AG04449 (cell line): ENCODE results near the gene SERPINF2.

Experiments used
- CTCF ChIA-PET: fragments of 350-600 bp; formaldehyde crosslinking; extraction: SDS; loops from one replicate; lab custom pipeline; 2021; ENCODE audit warnings: antibody characterized with exemption; lab: Yijun Ruan, JAX
- POLR2A ChIA-PET: fragments of 400-600, 350-600 bp; formaldehyde crosslinking; extraction: SDS; loops from one replicate; lab custom pipeline; 2020; ENCODE audit warnings: antibody characterized with exemption, inconsistent platforms; lab: Yijun Ruan, JAX
- DNase-seq: peaks from one replicate; pipeline ENCODE4 v3.0.0-alpha.2; 2010; ENCODE audit warnings: low read depth, low spot score
- H3K4me3 ChIP-seq: 2 replicates; pipeline ENCODE4 v1.5.1; 2011; ENCODE audit warnings: low read depth, mild to moderate bottlenecking, control low read depth, low read length
- CTCF ChIP-seq: IDR thresholded peaks from one replicate; pipeline ENCODE4 v1.5.1; 2011; ENCODE audit warnings: mild to moderate bottlenecking, moderate library complexity, low read length, control low read depth, inconsistent platforms; ENCODE audit not compliant: insufficient read depth; ENCODE audit errors: missing control alignments

Gene SERPINF2

DNA sequence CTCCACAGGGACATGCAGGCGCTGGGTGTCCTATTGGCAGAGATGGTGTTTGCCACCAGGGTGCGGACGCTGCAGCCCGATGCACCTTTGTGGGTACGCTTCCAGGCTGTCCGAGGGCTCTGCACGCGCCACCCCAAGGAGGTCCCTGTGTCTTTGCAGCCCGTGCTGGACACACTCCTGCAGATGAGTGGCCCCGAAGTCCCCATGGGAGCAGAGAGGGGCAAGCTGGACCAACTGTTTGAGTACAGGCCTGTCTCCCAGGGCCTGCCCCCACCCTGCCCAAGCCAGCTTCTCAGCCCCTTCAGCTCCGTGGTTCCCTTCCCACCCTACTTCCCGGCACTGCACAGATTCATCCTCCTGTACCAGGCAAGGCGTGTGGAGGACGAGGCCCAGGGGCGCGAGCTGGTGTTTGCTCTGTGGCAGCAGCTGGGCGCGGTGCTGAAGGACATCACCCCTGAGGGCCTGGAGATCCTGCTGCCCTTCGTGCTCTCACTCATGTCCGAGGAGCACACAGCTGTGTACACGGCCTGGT lies 15.3 kb upstream of the SERPINF2 start:
- CTCF ChIA-PET: no interaction called here
- POLR2A ChIA-PET: interaction anchor here (0.8 to 1.7 kb wide), 2 partner anchors 11 to 25 kb away, joined by 3 to 14 read pairs; no protein-coding TSS in a partner anchor
- DNase-seq: no peak
- no peak overlapping the region for H3K4me3 ChIP-seq
- TF ChIP-seq CTCF: no peak

GRCh38 chr17:1727876-1728630 lies 14.6 kb upstream of the SERPINF2 start:
- ChIA-PET POLR2A (no interaction called here), CTCF (interaction anchor here (1.1 to 1.4 kb wide), 2 partner anchors 8 to 56 kb away, joined by 4 to 5 read pairs; no protein-coding TSS in a partner anchor)
- TF ChIP-seq CTCF: no peak
- no peak overlapping the region for H3K4me3 ChIP-seq
- DNase-seq: no peak

- H3K4me3 ChIP-seq: no peak overlapping the region
- no peak for DNase-seq
- ChIA-PET CTCF (interaction anchor here (0.6 to 1.9 kb wide), 3 partner anchors 9 to 552 kb away, joined by 4 to 14 read pairs (median 5); no protein-coding TSS in a partner anchor), POLR2A (no interaction called here)
- no peak for TF ChIP-seq CTCF
Observed at GRCh38 chr17:1729966-1730325, 12.7 kb upstream of the SERPINF2 start.

DNA sequence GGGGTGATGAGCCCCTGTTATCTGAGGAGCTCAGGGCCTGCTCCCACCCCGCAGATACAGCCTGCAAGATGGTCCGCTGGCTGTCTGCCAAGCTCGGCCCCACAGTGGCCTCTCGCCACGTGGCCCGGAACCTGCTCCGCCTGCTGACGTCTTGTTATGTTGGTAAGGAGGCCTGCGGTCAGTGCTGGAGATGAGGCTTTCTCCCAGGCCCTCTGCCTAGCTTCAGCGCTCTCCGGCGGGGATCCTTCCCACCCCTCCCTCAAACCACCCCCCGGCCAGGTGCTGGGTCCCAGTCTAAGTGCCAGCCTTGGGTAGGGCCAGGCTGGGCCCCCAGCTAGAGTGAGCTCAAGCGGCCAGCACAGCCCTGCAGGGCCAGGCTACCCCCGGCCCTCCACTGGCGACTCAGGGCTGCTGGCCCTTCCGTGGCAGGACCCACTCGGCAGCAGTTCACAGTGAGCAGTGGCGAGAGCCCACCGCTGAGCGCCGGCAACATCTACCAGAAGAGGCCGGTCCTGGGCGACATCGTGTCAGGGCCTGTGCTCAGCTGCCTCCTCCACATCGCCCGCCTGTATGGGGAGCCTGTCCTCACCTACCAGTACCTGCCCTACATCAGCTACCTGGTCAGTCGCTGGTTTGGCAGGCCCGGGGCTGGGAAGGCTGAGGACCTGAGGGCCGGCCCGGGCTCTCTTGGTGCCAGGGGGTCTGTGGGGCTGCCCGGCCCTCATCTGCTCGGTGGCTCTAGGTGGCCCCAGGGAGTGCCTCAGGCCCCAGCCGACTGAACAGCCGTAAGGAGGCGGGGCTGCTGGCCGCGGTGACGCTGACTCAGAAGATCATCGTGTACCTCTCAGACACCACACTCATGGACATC lies 12.1 kb upstream of the SERPINF2 start:
- H3K4me3 ChIP-seq: no peak overlapping the region
- DNase-seq: no peak
- ChIA-PET POLR2A (no interaction called here), CTCF (interaction anchor here (1.4 to 3.1 kb wide), 3 partner anchors 9 to 53 kb away, joined by 5 to 14 read pairs (median 9); no protein-coding TSS in a partner anchor)
- no peak for TF ChIP-seq CTCF

DNA sequence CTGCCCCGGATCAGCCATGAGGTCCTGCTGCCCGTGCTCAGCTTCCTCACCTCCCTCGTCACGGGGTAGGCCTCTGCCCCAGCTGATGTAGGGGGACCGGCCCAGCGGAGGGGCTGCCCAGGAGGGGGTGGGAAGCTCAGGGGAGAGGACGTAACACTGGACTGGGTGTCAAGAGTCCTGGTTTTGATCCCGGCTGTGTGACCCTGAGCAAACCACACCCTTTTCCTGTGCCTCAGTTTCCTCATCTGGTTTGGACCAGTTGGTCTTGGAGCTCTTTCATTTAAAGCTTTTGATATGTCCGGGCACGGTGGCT lies 11.5 kb upstream of the SERPINF2 start:
- CTCF ChIA-PET: interaction anchor here (1.0 to 3.1 kb wide), 3 partner anchors 10 to 84 kb away, joined by 3 to 14 read pairs (median 9); no protein-coding TSS in a partner anchor
- no peak overlapping the region for H3K4me3 ChIP-seq
- no peak for TF ChIP-seq CTCF
- POLR2A ChIA-PET: interaction anchor here (0.6 to 1.6 kb wide), 2 partner anchors 14 to 19 kb away, joined by 3 to 9 read pairs; no protein-coding TSS in a partner anchor
- DNase-seq: no peak
